ENCODE data around the gene STAM2. TPM values are rescaled to one million over a fixed set of nuclear protein-coding genes. Genes with fewer than 3 reads are reported as not detected.

The STAM2 gene
- total RNA-seq, 1 experiment from 2014 or later, result 16.0 TPM

- DNase-seq, result no peak
- Histone ChIP-seq H3K27ac (no peak overlapping the region), H4K20me1 (ENCODE audit: insufficient read depth) (no peaks in the 10 kb centered on the region), H3K4me2 (no peak overlapping the region), H3K9me3 (ENCODE audit: insufficient read depth, low read depth) (no peaks in the 10 kb centered on the region), H3K4me3 (no peak overlapping the region), H3K4me1 (replicated peaks; ENCODE audit: insufficient read depth) (no peaks in the 10 kb centered on the region), H3K9me2 (ENCODE audit: insufficient read depth) (no peaks in the 10 kb centered on the region), H3K27me3 (ENCODE audit: insufficient read depth, low read depth) (no peaks in the 10 kb centered on the region), H3K79me2 (ENCODE audit: low read depth) (no peaks in the 10 kb centered on the region), H3F3A (ENCODE audit: insufficient read depth, low read depth) (no peaks in the 10 kb centered on the region), H3K36me3 (ENCODE audit: low read depth) (no peaks in the 10 kb centered on the region), H2AFZ (0 out of 2 replicates have a peak overlapping the region, but pooled peaks have one; percentile 18)
- intact Hi-C loops (cut with micrococcal nuclease; ENCODE audit: unreplicated experiment), result no loop called here
- BruUV-seq (replicated peaks), result no TSS peak
- TF ChIP-seq EZH2 (IDR thresholded peaks at IDR 0.05; ENCODE audit: low read depth) (no peak), CTCF (conservative IDR thresholded peaks at IDR 0.05) (no peak)
- ChIA-PET CTCF (no interaction called here), POLR2A (ENCODE audit: unreplicated experiment) (no interaction called here)
Measured at GRCh38 chr2:152221839-152222238, 46.3 kb upstream of the STAM2 start.

GRCh38 chr2:152219077-152219828 is 43.7 kb upstream of the STAM2 start:
- intact Hi-C loops (cut with micrococcal nuclease; ENCODE audit: unreplicated experiment), result no loop called here
- H2AFZ ChIP-seq, result no peak overlapping the region
- no peak overlapping the region for H3K4me3 ChIP-seq
- ChIA-PET POLR2A (ENCODE audit: unreplicated experiment) (no interaction called here), CTCF (no interaction called here)
- TF ChIP-seq CTCF (conservative IDR thresholded peaks at IDR 0.05) (no peak), EZH2 (IDR thresholded peaks at IDR 0.05; ENCODE audit: low read depth) (no peak)
- no peaks in the 10 kb centered on the region for H4K20me1 ChIP-seq (ENCODE audit: insufficient read depth)
- H3K27ac ChIP-seq, result no peak overlapping the region
- H3F3A ChIP-seq (ENCODE audit: insufficient read depth, low read depth), result no peaks in the 10 kb centered on the region
- BruUV-seq (replicated peaks), result no TSS peak
- H3K4me2 ChIP-seq, result no peak overlapping the region
- no peaks in the 10 kb centered on the region for H3K9me2 ChIP-seq (ENCODE audit: insufficient read depth)
- H3K36me3 ChIP-seq (ENCODE audit: low read depth), result no peaks in the 10 kb centered on the region
- no peaks in the 10 kb centered on the region for H3K4me1 ChIP-seq (replicated peaks; ENCODE audit: insufficient read depth)
- H3K27me3 ChIP-seq (ENCODE audit: insufficient read depth, low read depth), result no peaks in the 10 kb centered on the region
- no peaks in the 10 kb centered on the region for H3K79me2 ChIP-seq (ENCODE audit: low read depth)
- DNase-seq, result no peak
- H3K9me3 ChIP-seq (ENCODE audit: insufficient read depth, low read depth), result no peaks in the 10 kb centered on the region

DNA sequence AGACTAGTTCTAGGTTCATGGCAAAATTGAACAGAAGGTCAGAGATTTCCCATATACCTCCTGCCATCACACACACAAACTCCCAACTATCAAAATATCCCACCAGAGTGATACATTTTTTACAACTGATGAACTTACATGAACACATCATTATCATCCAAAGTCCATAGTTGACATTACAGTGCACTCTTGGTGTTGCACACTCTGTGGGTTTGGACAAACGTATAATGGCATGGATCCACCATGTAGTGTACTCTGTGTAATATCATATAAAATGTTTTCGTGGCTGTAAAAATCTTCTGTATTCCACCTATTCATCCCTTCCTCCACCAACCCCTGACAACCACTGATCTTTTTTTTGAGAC is 25.9 kb upstream of the STAM2 start:
- intact Hi-C loops (cut with micrococcal nuclease; ENCODE audit: unreplicated experiment), result loop anchor here (1.0 kb wide), 1 partner anchor 516 kb away; the partner anchor contains the start of gene PRPF40A
- Histone ChIP-seq H3K27me3 (ENCODE audit: insufficient read depth, low read depth) (no peaks in the 10 kb centered on the region), H3K9me3 (ENCODE audit: insufficient read depth, low read depth) (no peaks in the 10 kb centered on the region), H3K4me3 (no peak overlapping the region), H4K20me1 (ENCODE audit: insufficient read depth) (no peaks in the 10 kb centered on the region), H3K79me2 (ENCODE audit: low read depth) (no peaks in the 10 kb centered on the region), H3K4me1 (replicated peaks; ENCODE audit: insufficient read depth) (peaks cover 24% of the 10 kb centered on the region), H3F3A (ENCODE audit: insufficient read depth, low read depth) (peaks cover 8% of the 10 kb centered on the region; the same call in 1 of the 2 replicates), H3K27ac (peak overlapping the region; percentile 77), H3K9me2 (ENCODE audit: insufficient read depth) (no peaks in the 10 kb centered on the region), H3K36me3 (ENCODE audit: low read depth) (no peaks in the 10 kb centered on the region), H2AFZ (no peak overlapping the region), H3K4me2 (peak overlapping the region; percentile 72)
- TF ChIP-seq EZH2 (IDR thresholded peaks at IDR 0.05; ENCODE audit: low read depth) (no peak), CTCF (conservative IDR thresholded peaks at IDR 0.05) (no peak)
- POLR2A ChIA-PET (ENCODE audit: unreplicated experiment), result no interaction called here
- DNase-seq, result no peak
- CTCF ChIA-PET, result no interaction called here
- BruUV-seq (replicated peaks), result no TSS peak
